DMS53 treated with DMSO at 0.1 percent for 48 hours (cell line): ENCODE measurements around the gene TMEM106C.
A peak's percentile ranks its signal among the peaks of the same experiment; 100 is the strongest.
"Not testable (repeated sequence)": the region's sequence is repeated elsewhere in the genome, so short reads cannot be mapped to it uniquely, and the experiment has no call there.

Experiments used
- DNase-seq: peaks from one replicate; lab custom pipeline; 2025; ENCODE audit not compliant: unreplicated experiment; lab: John Stamatoyannopoulos, UW

The TMEM106C gene

GRCh38 chr12:47949441-47950341 lies 13.7 kb upstream of the TMEM106C start:
- DNase-seq = peak; percentile 92

- DNase-seq = no peak
Measured at GRCh38 chr12:47950856-47951468, 12.4 kb upstream of the TMEM106C start.

- no peak for DNase-seq
Measured at GRCh38 chr12:47954058-47954457, 9.3 kb upstream of the TMEM106C start.

- no peak for DNase-seq
Measured at GRCh38 chr12:47954467-47955045, 8.8 kb upstream of the TMEM106C start.

GRCh38 chr12:47955059-47955458 lies 8.3 kb upstream of the TMEM106C start:
- DNase-seq = no peak

- DNase-seq = not testable (repeated sequence)
Measured at GRCh38 chr12:47957671-47958070, 5.7 kb upstream of the TMEM106C start.

- DNase-seq = no peak
Measured at GRCh38 chr12:47962198-47962597, 1.2 kb upstream of the TMEM106C start.

GRCh38 chr12:47964106-47964728 lies 821 bp downstream of the TMEM106C start:
- peak; percentile 25 for DNase-seq

- no peak for DNase-seq
Measured at GRCh38 chr12:47965581-47965980, 2.2 kb downstream of the TMEM106C start.

- DNase-seq = no peak
Measured at GRCh38 chr12:47967461-47968321, 4.3 kb downstream of the TMEM106C start.

- DNase-seq = no peak
Measured at GRCh38 chr12:47969845-47970244, 6.4 kb downstream of the TMEM106C start.

- DNase-seq = no peak
Measured at GRCh38 chr12:47970843-47971242, 7.4 kb downstream of the TMEM106C start.

- no peak for DNase-seq
Measured at GRCh38 chr12:47972895-47973294, 9.5 kb downstream of the TMEM106C start.

GRCh38 chr12:47973870-47974269 lies 10.5 kb downstream of the TMEM106C start:
- DNase-seq = no peak

GRCh38 chr12:47975036-47975620 lies 11.7 kb downstream of the TMEM106C start:
- DNase-seq = no peak

- no peak for DNase-seq
Measured at GRCh38 chr12:47975816-47976215, 12.4 kb downstream of the TMEM106C start.

- no peak for DNase-seq
Measured at GRCh38 chr12:47977046-47977771, 13.8 kb downstream of the TMEM106C start.

- no peak for DNase-seq
Measured at GRCh38 chr12:47977772-47978597, 14.6 kb downstream of the TMEM106C start.

GRCh38 chr12:47978598-47978873 lies 15.1 kb downstream of the TMEM106C start:
- DNase-seq = no peak
